Measurements from ENCODE around the gene SLC25A6. TPM values are rescaled to one million over a fixed set of nuclear protein-coding genes. Genes with fewer than 3 reads are reported as not detected.

SLC25A6 gene
- polyA plus RNA-seq, 1 donor (not counting 4 experiments of a cell fraction or from before 2014, with no cell fraction given) = 179 TPM

DNA sequence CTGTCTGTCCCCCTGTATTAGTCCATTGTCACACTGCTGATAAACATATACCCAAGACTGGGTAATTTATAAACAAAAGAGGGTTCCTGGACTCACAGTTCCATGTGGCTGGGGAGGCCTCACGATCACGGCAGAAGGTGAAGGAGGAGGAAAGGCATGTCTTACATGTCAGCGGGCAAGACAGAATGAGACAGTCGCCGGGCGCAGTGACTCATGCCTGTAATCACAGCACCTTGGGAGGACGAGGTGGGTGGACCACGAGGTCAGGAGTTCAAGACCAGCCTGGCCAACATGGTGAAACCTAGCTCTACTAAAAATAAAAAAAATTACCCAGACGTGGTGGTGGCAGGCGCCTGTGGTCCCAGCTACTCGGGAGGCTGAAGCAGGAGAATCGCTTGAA lies 30.6 kb downstream of the SLC25A6 start:
- no peaks in the 10 kb centered on the region for H3K4me1 ChIP-seq (ENCODE audit: control insufficient read depth, extremely low read depth, insufficient read depth, low read length)
- H3K27me3 ChIP-seq (ENCODE audit: control insufficient read depth, extremely low read depth, insufficient read depth, low read length) = no peaks in the 10 kb centered on the region
- DNase-seq (ENCODE audit: low read depth, low spot score) = no peak
- no peaks in the 10 kb centered on the region for H3K9me3 ChIP-seq (ENCODE audit: control insufficient read depth, low read depth, low read length)
- no peak overlapping the region for H3K9ac ChIP-seq (ENCODE audit: control insufficient read depth, extremely low read depth, insufficient read depth, low read length)
- H3K27ac ChIP-seq (ENCODE audit: control insufficient read depth, insufficient read depth, low read length) = no peak overlapping the region
- no peaks in the 10 kb centered on the region for H3K79me2 ChIP-seq (ENCODE audit: control insufficient read depth, insufficient read depth, low read length)
- TF ChIP-seq EZH2 (IDR thresholded peaks at IDR 0.05; ENCODE audit: low read length) = no peak
- TF ChIP-seq, protein P1, sequence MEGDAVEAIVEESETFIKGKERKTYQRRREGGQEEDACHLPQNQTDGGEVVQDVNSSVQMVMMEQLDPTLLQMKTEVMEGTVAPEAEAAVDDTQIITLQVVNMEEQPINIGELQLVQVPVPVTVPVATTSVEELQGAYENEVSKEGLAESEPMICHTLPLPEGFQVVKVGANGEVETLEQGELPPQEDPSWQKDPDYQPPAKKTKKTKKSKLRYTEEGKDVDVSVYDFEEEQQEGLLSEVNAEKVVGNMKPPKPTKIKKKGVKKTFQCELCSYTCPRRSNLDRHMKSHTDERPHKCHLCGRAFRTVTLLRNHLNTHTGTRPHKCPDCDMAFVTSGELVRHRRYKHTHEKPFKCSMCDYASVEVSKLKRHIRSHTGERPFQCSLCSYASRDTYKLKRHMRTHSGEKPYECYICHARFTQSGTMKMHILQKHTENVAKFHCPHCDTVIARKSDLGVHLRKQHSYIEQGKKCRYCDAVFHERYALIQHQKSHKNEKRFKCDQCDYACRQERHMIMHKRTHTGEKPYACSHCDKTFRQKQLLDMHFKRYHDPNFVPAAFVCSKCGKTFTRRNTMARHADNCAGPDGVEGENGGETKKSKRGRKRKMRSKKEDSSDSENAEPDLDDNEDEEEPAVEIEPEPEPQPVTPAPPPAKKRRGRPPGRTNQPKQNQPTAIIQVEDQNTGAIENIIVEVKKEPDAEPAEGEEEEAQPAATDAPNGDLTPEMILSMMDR (optimal IDR thresholded peaks at IDR 0.05 in 1 of 3, IDR thresholded peaks at IDR 0.05 in 1 of 3, conservative IDR thresholded peaks at IDR 0.05 in 1 of 3; ENCODE audit: extremely low read depth in 1 of 3, insufficient read depth in 2 of 3, low read length in 3 of 3) = no peak
- no peak overlapping the region for H3K4me3 ChIP-seq (ENCODE audit: control insufficient read depth in 2 of 3, extremely low read depth in 1 of 3, insufficient read depth in 2 of 3, low read depth in 1 of 3, low read length in 3 of 3)
- H3K36me3 ChIP-seq (ENCODE audit: control insufficient read depth in 2 of 2, extremely low read depth in 1 of 2, insufficient read depth in 2 of 2, low read length in 2 of 2) = no peaks in the 10 kb centered on the region
- dilution Hi-C loops (cut with MboI; ENCODE audit: extremely low pct_ligation_motif_present, low sequenced_read_pairs) = no loop called here
- H3K9me1 ChIP-seq (ENCODE audit: control insufficient read depth, extremely low read depth, insufficient read depth, low read length) = no peaks in the 10 kb centered on the region
- no peak for FAIRE-seq
- no peaks in the 10 kb centered on the region for H4K20me1 ChIP-seq (ENCODE audit: control insufficient read depth, extremely low read depth, insufficient read depth, low read length)
- no peak overlapping the region for H2AFZ ChIP-seq (ENCODE audit: control insufficient read depth, low read length)
- no peak overlapping the region for H3K4me2 ChIP-seq (ENCODE audit: control insufficient read depth, extremely low read depth, insufficient read depth, low read depth, low read length)

DNA sequence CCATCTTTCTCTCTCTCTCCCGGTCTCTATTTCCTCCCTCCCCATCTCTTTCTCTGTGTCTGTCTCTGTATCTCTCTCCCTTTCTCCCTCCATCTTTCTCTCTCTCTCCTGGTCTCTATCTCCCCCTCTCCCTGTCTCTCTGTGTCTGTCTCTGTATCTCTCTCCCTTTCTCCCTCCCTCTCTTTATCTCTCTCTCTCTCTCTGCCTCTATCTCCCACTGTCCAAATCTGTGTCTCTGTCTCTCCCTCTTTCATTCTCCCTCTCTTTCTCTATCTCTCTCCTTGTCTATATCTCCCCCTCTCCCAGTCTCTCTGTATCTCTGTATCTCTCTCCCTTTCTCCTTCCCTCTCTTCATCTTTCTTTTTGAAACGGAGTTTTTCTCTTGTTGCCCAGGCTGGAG lies 31.7 kb downstream of the SLC25A6 start:
- H3K27ac ChIP-seq (ENCODE audit: control insufficient read depth, insufficient read depth, low read length) = no peak overlapping the region
- H3K4me3 ChIP-seq (ENCODE audit: control insufficient read depth in 2 of 3, extremely low read depth in 1 of 3, insufficient read depth in 2 of 3, low read depth in 1 of 3, low read length in 3 of 3) = no peak overlapping the region
- H3K79me2 ChIP-seq (ENCODE audit: control insufficient read depth, insufficient read depth, low read length) = no peaks in the 10 kb centered on the region
- no peak for DNase-seq (ENCODE audit: low read depth, low spot score)
- no peaks in the 10 kb centered on the region for H3K4me1 ChIP-seq (ENCODE audit: control insufficient read depth, extremely low read depth, insufficient read depth, low read length)
- dilution Hi-C loops (cut with MboI; ENCODE audit: extremely low pct_ligation_motif_present, low sequenced_read_pairs) = no loop called here
- no peak overlapping the region for H3K9ac ChIP-seq (ENCODE audit: control insufficient read depth, extremely low read depth, insufficient read depth, low read length)
- TF ChIP-seq, protein P1 (optimal IDR thresholded peaks at IDR 0.05 in 1 of 3, IDR thresholded peaks at IDR 0.05 in 1 of 3, conservative IDR thresholded peaks at IDR 0.05 in 1 of 3; ENCODE audit: extremely low read depth in 1 of 3, insufficient read depth in 2 of 3, low read length in 3 of 3) = no peak
- no peak for TF ChIP-seq EZH2 (IDR thresholded peaks at IDR 0.05; ENCODE audit: low read length)
- no peaks in the 10 kb centered on the region for H3K27me3 ChIP-seq (ENCODE audit: control insufficient read depth, extremely low read depth, insufficient read depth, low read length)
- no peak for FAIRE-seq
- no peak overlapping the region for H2AFZ ChIP-seq (ENCODE audit: control insufficient read depth, low read length)
- no peaks in the 10 kb centered on the region for H4K20me1 ChIP-seq (ENCODE audit: control insufficient read depth, extremely low read depth, insufficient read depth, low read length)
- no peak overlapping the region for H3K4me2 ChIP-seq (ENCODE audit: control insufficient read depth, extremely low read depth, insufficient read depth, low read depth, low read length)
- no peaks in the 10 kb centered on the region for H3K9me3 ChIP-seq (ENCODE audit: control insufficient read depth, low read depth, low read length)
- H3K9me1 ChIP-seq (ENCODE audit: control insufficient read depth, extremely low read depth, insufficient read depth, low read length) = no peaks in the 10 kb centered on the region
- H3K36me3 ChIP-seq (ENCODE audit: control insufficient read depth in 2 of 2, extremely low read depth in 1 of 2, insufficient read depth in 2 of 2, low read length in 2 of 2) = no peaks in the 10 kb centered on the region

All from keratinocyte (primary cell).